ENCODE measurements around the gene SLC5A4.
A peak's percentile ranks its signal among the peaks of the same experiment; 100 is the strongest.
"Not testable (repeated sequence)": the region's sequence is repeated elsewhere in the genome, so short reads cannot be mapped to it uniquely, and the experiment has no call there.

SLC5A4 gene

GRCh38 chr22:32267011-32267410 lies 11.9 kb upstream of the SLC5A4 start:
- no peak overlapping the region for H3K4me3 ChIP-seq (ENCODE audit: low read length)
- no peak for DNase-seq (ENCODE audit: low read depth)
- TF ChIP-seq CTCF (conservative IDR thresholded peaks at IDR 0.05; ENCODE audit: low read length), result no peak

- peak; percentile 62 for DNase-seq (ENCODE audit: low read depth)
- peak; percentile 87 for TF ChIP-seq CTCF (conservative IDR thresholded peaks at IDR 0.05; ENCODE audit: low read length)
- no peak overlapping the region for H3K4me3 ChIP-seq (ENCODE audit: low read length)
These were observed 11.0 kb upstream of the SLC5A4 start for GRCh38 chr22:32265882-32266767.

- not testable (repeated sequence) for DNase-seq (ENCODE audit: low read depth); H3K4me3 ChIP-seq (ENCODE audit: low read length)
These were observed 8.5 kb upstream of the SLC5A4 start for GRCh38 chr22:32263678-32264077.

- no peak for TF ChIP-seq CTCF (conservative IDR thresholded peaks at IDR 0.05; ENCODE audit: low read length)
- H3K4me3 ChIP-seq (ENCODE audit: low read length), result no peak overlapping the region
- DNase-seq (ENCODE audit: low read depth), result no peak
These were observed 6.2 kb upstream of the SLC5A4 start for GRCh38 chr22:32261306-32261705.

DNA sequence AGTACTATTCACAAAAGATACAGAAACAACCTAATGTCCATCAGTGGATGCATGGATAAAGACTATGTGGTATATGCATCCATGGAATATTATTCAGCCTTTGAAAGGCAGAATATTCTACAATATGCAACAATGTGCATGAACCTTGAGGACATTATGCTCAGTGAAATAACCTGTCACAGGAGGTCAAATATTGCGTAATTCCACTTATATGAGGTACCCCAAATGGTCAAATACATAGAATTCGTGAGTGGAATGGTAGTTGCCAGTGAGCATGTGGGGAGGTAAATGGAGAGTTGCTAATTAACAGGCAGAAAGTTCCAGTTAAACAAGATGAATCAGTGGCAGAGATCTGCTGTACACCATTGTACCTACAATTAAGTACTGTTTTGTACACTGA lies 3.6 kb upstream of the SLC5A4 start:
- DNase-seq (ENCODE audit: low read depth), result no peak
- no peak for TF ChIP-seq CTCF (conservative IDR thresholded peaks at IDR 0.05; ENCODE audit: low read length)
- H3K4me3 ChIP-seq (ENCODE audit: low read length), result no peak overlapping the region

DNA sequence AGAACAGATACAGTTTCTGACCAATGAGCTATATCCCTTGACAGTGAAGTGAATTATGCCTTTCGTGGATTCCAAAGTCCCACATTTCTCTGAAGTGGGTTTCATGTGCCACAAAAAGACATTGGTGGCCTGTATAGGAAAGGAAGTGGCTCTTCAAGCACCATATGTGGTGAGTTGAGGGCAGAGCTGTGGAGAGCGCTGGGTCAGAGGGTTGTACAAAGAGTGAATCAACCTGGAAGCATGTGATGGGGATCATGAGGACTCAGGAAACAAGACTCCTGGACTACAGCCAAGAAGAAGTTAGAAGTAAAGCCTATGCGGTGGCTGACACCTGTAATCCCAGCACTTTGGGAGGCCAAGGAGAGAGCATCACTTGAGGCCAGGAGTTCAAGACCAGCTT lies 579 bp upstream of the SLC5A4 start:
- no peak for DNase-seq (ENCODE audit: low read depth)
- no peak for TF ChIP-seq CTCF (conservative IDR thresholded peaks at IDR 0.05; ENCODE audit: low read length)
- H3K4me3 ChIP-seq (ENCODE audit: low read length), result no peak overlapping the region

DNA sequence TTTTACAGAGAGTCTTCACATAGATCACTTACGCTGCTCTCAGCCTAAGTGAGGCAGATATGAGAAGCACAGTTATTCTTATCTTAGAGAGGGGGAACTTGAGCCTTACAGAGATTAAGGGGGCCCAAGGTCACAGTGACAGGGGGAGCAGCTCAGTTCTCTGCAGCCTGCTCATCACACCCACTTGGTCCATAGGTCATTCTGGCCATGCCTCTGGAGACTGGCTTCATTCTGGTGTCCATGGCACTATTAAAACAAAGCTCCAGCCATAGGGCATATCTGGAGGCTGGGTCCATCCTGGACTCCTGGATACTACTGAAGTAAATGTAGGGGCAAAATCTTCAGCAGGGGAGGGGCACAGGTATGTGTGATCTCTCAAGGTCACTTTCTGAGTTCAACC lies 5.9 kb downstream of the SLC5A4 start:
- H3K4me3 ChIP-seq (ENCODE audit: low read length), result no peak overlapping the region
- TF ChIP-seq CTCF (conservative IDR thresholded peaks at IDR 0.05; ENCODE audit: low read length), result no peak
- DNase-seq (ENCODE audit: low read depth), result no peak

All from AG10803 (cell line).